ENCODE data around the gene TMX4.
"Not testable (repeated sequence)": the region's sequence is repeated elsewhere in the genome, so short reads cannot be mapped to it uniquely, and the experiment has no call there.

TMX4 gene

GRCh38 chr20:7967199-7967844 lies 52.2 kb downstream of the TMX4 start:
- no peak for DNase-seq (ENCODE audit: low read depth)

- DNase-seq (ENCODE audit: low read depth): no peak
These were observed 53.4 kb downstream of the TMX4 start for GRCh38 chr20:7966176-7966575.

GRCh38 chr20:7959484-7959883 lies 60.1 kb downstream of the TMX4 start:
- DNase-seq (ENCODE audit: low read depth): no peak

GRCh38 chr20:7956561-7956960 lies 63.0 kb downstream of the TMX4 start:
- not testable (repeated sequence) for DNase-seq (ENCODE audit: low read depth)

GRCh38 chr20:7950387-7950786 lies 69.2 kb downstream of the TMX4 start:
- DNase-seq (ENCODE audit: low read depth): no peak

GRCh38 chr20:7943891-7944290 lies 75.7 kb downstream of the TMX4 start:
- no peak for DNase-seq (ENCODE audit: low read depth)

GRCh38 chr20:7940341-7940740 lies 79.2 kb downstream of the TMX4 start, which contains the start of gene HAO1:
Gene HAO1, minus strand, starts transcription at chr20:7940458. Its CDS starts 36 bp downstream, at chr20:7940422.
- DNase-seq (ENCODE audit: low read depth): no peak

GRCh38 chr20:7939663-7940062 lies 79.9 kb downstream of the TMX4 start:
- no peak for DNase-seq (ENCODE audit: low read depth)

- no peak for DNase-seq (ENCODE audit: low read depth)
These were observed 81.5 kb downstream of the TMX4 start for GRCh38 chr20:7938058-7938457.

GRCh38 chr20:7937328-7937727 lies 82.2 kb downstream of the TMX4 start:
- no peak for DNase-seq (ENCODE audit: low read depth)

- no peak for DNase-seq (ENCODE audit: low read depth)
These were observed 84.5 kb downstream of the TMX4 start for GRCh38 chr20:7935027-7935551.

GRCh38 chr20:7933346-7933745 lies 86.2 kb downstream of the TMX4 start:
- no peak for DNase-seq (ENCODE audit: low read depth)

GRCh38 chr20:7930343-7930742 lies 89.2 kb downstream of the TMX4 start:
- no peak for DNase-seq (ENCODE audit: low read depth)

Data from activated T-helper 1 cell treated with Interleukin-2 at 50 U/mL for 16 hours (primary cell).